GM12865 (cell line): ENCODE results near the gene DHRS7.
"Not testable (repeated sequence)": the region's sequence is repeated elsewhere in the genome, so short reads cannot be mapped to it uniquely, and the experiment has no call there.

Experiments used
- DNase-seq: peaks from one replicate; pipeline ENCODE4 v3.0.0; 2010; ENCODE audit warnings: low read depth
- H3K4me3 ChIP-seq: 2 replicates; pipeline ENCODE4 v1.5.1; 2011; ENCODE audit warnings: mild to moderate bottlenecking, low read depth, low read length, control low read depth
- TF ChIP-seq, protein P1 (sequence below): IDR thresholded peaks from 2 replicates; pipeline ENCODE4 v1.5.1; 2011; ENCODE audit warnings: low read length, control low read depth, low read depth, inconsistent platforms; ENCODE audit not compliant: insufficient read depth; ENCODE audit errors: missing control alignments

The DHRS7 gene

GRCh38 chr14:60107477-60107876 lies 57.7 kb downstream of the DHRS7 start:
- no peak for DNase-seq
- no peak overlapping the region for H3K4me3 ChIP-seq
- TF ChIP-seq, protein P1, sequence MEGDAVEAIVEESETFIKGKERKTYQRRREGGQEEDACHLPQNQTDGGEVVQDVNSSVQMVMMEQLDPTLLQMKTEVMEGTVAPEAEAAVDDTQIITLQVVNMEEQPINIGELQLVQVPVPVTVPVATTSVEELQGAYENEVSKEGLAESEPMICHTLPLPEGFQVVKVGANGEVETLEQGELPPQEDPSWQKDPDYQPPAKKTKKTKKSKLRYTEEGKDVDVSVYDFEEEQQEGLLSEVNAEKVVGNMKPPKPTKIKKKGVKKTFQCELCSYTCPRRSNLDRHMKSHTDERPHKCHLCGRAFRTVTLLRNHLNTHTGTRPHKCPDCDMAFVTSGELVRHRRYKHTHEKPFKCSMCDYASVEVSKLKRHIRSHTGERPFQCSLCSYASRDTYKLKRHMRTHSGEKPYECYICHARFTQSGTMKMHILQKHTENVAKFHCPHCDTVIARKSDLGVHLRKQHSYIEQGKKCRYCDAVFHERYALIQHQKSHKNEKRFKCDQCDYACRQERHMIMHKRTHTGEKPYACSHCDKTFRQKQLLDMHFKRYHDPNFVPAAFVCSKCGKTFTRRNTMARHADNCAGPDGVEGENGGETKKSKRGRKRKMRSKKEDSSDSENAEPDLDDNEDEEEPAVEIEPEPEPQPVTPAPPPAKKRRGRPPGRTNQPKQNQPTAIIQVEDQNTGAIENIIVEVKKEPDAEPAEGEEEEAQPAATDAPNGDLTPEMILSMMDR = no peak

- no peak for DNase-seq
- H3K4me3 ChIP-seq = no peak overlapping the region
- TF ChIP-seq, protein P1 = no peak
Measured at GRCh38 chr14:60106339-60106738, 58.9 kb downstream of the DHRS7 start.

DNA sequence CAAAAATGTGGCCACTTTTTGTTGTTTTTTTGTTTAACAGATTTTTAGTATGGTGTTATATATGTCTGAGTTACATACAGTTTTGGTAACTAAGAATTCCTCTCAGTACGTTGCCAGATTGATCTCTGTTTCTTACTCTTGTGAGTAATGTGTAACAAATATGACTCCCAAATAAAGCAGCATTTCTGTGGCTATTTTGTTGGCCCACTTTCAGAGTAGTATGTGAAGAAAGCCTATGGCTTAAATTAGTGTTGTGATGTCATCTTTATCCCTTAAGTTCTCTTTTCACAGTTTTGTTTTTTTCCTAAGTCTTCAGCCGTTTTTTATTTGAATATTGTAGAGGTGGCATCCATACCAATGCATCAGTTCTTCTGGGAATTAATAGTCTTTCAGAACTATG lies 62.8 kb downstream of the DHRS7 start:
- H3K4me3 ChIP-seq = no peak overlapping the region
- no peak for DNase-seq
- TF ChIP-seq, protein P1 = no peak

- TF ChIP-seq, protein P1 = no peak
- DNase-seq = no peak
- no peak overlapping the region for H3K4me3 ChIP-seq
Measured at GRCh38 chr14:60101786-60102185, 63.4 kb downstream of the DHRS7 start.

DNA sequence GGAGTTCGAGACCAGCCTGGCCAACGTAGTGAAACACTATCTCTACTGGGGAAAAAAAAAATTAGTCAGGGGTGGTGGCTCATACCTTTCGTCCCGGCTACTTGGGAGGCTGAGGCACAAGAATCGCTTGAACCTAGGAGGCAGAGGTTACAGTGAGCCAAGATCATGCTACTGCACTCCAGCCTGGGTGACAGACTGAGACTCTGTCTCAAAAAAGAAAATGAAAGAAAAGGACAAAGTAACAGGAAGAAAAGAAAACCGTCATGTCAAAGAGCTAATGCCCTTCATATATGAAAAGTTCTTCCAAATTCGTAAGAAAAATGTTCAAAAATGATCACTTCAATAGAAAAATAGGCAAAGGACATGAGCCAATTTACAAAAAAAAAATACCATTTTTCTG lies 65.3 kb downstream of the DHRS7 start:
- H3K4me3 ChIP-seq, DNase-seq: not testable (repeated sequence)

DNA sequence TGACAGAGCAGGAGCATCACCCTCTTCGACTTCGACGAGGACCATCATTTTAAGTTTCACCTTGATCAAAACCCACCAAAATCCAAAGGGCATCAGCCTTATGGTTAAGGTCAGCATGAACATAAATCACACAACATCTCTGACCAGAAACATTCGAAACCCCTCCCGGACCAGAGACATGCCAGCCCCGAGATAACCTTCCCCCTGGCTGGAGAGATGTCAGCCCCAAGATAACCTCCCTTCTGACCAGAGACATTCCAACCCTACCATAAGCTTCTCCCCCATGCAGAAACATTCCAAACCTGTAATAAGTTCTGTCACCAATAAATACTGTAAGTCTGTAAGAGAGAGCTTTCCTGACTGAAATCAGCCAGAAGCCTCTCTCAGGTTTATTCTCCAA lies 67.2 kb downstream of the DHRS7 start:
- no peak for DNase-seq
- TF ChIP-seq, protein P1 = no peak

GRCh38 chr14:60095781-60096450 lies 69.3 kb downstream of the DHRS7 start:
- TF ChIP-seq, protein P1 = no peak
- H3K4me3 ChIP-seq = no peak overlapping the region
- no peak for DNase-seq

More for the DNA sequence above, 67.2 kb downstream of the DHRS7 start:
- H3K4me3 ChIP-seq = no peak overlapping the region
